Measurements from ENCODE around the gene SPRYD7.
"Not testable (repeated sequence)": the region's sequence is repeated elsewhere in the genome, so short reads cannot be mapped to it uniquely, and the experiment has no call there.

SPRYD7 gene

DNA sequence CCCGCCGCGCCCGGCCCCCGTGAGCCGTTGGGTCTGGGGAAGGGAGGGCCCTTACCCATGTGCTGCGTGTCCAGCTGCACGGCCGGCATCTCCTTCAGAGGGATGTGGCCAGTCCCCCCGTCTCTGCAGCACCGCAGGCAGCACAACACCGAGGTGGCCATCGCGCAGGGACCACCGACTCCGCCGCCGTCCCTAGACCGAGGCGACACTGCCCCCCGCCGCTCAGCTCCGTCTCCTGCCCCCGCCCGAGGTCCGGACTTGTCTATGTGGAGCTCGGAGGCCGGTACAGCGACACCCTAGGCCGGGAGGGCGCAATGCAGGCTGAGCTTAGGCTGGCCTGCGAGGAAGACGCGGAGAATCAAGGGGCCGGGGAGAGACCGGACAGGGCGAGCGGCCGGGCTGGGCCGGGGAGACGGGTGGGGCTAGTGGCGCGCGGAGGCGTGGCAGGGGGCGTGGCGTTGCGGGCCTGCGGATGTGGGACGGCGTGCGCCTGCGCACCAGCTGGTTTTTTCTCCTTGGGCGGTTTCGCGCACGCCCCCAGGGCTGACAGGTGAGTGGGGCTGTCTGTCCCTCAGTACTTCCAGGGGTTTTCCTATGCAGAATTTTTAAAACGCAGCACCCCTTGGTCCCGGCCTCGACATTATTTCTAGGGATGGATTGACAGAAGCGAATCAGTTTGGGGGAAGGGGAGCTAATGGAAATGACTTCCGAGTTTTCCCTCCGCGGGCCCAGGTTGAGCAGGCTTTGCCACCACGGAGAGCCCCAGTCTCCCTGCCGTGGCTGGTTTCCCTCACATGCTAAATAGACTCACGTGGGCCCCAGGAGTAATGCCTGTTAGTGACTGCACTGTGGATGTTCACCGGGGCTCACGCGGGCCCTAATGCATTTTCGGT lies at the start of gene SPRYD7:
SPRYD7 (minus strand) TSS at position 266 of the 893 bp plus-strand sequence; CDS start at position 161, 105 bp downstream.
- peak; percentile 98 for DNase-seq

- DNase-seq = no peak
These were observed 49.0 kb upstream of the SPRYD7 start for GRCh38 chr13:49985129-49985528.

- no peak for DNase-seq
These were observed 44.1 kb upstream of the SPRYD7 start for GRCh38 chr13:49980266-49980665.

GRCh38 chr13:49977992-49978391 lies 41.9 kb upstream of the SPRYD7 start:
- no peak for DNase-seq

GRCh38 chr13:49976314-49977258 lies 40.4 kb upstream of the SPRYD7 start:
- peak; percentile 64 for DNase-seq

GRCh38 chr13:49975826-49976225 lies 39.7 kb upstream of the SPRYD7 start:
- no peak for DNase-seq

DNA sequence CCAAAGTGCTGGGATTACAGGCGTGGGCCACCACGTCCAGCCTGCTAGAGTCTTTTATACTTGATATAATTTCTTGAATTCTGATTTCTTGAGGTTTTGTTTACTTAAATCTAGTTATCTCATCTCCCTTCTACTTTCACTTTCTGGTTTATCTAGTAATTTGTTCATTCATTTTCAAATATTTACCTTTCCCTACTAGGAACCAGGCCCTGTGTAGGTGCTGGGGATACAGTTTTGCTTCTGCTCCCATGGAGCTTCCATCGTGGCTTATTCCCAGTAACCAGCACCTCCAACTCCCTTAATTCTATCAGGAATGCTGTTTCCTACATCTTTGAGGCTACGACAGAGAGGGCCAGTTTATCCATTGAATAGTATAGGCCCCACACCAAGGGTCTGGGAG lies 36.6 kb upstream of the SPRYD7 start:
- DNase-seq = no peak

DNA sequence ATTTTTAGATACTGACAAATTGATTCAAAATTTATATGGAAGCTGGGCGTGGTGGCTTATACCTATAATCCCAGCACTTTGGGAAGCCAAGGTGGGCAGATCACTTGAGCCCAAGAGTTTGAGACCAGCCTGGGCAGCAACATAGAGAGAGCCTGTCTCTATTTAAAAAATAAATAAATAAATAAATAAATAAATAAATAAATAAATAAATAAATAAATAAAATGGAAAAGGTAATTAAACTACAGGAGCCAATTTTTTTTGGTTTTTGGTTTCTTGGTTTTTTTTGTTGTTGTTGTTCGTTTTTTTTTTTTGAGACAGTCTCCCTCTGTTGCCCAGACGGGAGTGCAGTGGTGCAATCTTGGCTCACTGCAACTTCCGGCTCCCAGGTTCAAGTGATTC lies 31.3 kb upstream of the SPRYD7 start:
- no peak for DNase-seq

GRCh38 chr13:49958321-49958720 lies 22.2 kb upstream of the SPRYD7 start:
- DNase-seq = no peak

DNA sequence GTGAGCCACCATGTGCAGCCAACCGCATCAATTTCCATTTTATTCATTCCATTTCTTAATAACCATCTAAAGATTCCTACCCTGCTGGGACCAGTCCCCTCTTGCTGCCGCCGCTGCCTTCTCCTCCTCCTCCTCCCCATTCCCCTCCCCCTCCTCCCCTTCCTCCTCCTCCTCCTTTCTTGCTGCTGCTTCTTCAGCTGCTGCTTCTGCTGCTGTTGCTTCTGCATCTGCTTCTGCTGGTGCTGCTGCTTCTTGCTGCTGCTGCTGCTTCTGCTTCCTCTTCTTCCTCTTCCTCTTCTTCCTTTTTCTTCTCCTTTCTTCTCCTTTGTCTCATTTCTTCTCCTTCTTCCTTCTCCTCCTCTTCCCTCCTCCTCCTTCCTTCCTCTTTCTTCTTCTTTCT lies 20.0 kb upstream of the SPRYD7 start:
- DNase-seq = no peak

- DNase-seq = no peak
These were observed 18.7 kb upstream of the SPRYD7 start for GRCh38 chr13:49954674-49955455.

GRCh38 chr13:49953560-49953959 lies 17.4 kb upstream of the SPRYD7 start:
- DNase-seq = no peak

- no peak for DNase-seq
These were observed 15.8 kb upstream of the SPRYD7 start for GRCh38 chr13:49951754-49952535.

DNA sequence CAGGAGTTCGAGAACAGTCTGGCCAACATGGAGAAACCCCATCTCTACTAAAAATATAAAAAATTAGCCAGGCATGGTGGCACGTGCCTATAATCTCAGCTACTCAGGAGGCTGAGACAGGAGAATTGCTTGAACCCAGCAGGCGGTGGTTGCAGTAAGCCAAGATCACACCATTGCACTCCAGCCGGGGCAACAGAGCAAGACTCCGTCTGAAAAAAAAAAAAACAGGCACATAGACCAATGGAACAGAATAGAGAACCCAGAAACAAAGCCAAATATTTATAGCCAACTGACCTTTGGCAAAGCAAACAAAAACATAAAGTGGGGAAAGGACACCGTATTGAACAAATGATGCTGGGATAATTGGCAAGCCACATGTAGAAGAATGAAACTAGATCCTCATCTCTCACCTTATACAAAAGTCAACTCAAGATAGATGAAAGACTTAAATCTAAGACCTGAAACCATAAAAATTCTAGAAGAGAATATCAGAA lies 12.7 kb upstream of the SPRYD7 start:
- not testable (repeated sequence) for DNase-seq

GRCh38 chr13:49939321-49939720 lies 3.2 kb upstream of the SPRYD7 start:
- DNase-seq = no peak

GRCh38 chr13:49938921-49939320 lies 2.8 kb upstream of the SPRYD7 start:
- DNase-seq = no peak

GRCh38 chr13:49938314-49938713 lies 2.2 kb upstream of the SPRYD7 start:
- no peak for DNase-seq

GRCh38 chr13:49936968-49937273 lies 781 bp upstream of the SPRYD7 start:
- no peak for DNase-seq

GRCh38 chr13:49935171-49936074 lies 717 bp downstream of the SPRYD7 start:
- peak; percentile 87 for DNase-seq

DNA sequence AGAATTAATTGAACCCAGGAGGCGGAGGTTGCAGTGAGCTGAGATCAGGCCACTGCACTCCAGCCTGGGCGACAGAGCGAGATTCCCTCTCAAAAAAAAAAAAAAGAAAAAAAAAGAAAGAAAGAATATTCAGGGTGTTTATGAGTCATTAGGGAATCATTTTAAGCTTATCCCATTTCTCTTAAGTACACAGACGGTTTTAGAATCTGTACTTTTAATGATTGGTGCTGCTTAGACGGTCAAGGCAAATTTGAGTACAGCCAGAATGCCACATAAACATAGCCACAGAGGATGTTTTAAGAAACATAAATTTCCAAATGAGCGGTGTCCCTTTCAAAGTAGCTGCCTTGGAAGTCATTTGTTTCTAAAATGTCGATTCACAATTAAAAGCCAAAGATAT lies 2.6 kb downstream of the SPRYD7 start:
- no peak for DNase-seq

DNA sequence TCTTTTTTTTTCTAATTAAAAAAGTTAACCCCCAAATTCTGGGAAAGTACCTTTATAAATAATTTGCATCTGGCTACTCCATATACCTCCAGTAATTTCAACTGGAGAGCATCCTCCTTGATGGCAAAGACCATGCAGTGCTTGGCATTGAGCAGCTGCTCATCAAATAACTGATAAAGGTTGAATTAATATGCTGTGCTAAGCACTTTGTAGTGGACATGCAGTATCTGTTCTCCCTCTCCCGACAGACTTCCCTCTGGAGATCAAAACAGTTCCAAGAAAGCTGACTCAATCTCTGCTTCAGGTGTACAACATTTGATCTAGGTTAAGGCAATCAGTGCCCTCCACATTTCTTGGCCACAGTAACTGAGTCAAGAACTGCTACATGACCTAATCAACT lies 3.3 kb downstream of the SPRYD7 start:
- no peak for DNase-seq
